ENCODE data around the gene RPS6KA2.

Gene RPS6KA2

DNA sequence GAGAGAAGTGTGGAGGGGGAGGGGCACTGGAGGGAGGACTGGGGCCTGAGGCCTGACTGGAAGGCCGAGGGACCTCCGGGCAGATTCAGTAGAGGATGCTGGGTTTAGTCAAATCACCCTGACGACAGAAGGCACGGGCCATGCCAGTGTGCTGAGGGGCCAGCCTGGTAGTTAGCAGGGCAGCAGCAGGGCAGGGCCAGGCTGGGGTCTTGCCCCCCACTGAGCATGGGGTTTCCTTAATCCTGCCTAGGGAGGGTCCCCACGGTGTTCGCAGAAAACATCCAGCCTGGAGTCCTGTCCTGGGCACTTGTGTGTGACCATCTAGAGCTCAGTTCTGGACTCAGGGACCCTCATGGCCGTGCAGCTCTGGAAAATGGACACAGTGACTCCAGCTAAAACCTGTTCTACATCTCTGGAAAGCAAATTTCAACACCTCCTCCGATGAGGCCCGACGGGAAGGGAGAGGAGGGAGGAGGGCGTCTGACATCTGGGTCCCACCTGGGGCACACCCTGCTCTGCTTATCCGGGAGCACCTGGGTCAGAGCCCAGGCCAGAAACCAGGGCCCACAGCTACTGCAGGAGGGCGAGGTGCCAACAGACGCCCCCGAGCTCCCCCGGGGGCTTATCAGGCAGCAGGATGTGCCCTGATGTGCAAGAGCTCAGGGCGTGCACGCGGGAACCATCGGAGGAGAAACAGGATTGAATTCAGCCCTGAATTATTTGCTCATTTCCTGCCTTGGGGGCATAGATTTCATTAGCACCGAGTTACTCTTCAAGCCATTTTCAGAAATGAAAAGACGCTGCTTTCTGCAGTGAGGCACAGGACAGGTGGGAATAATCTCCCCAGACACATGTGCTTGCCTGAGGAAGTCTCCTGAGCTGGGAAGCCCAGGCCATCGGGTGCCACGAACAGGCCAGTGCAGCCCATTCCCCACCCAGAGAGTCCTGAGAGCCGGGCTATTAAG, 166.3 kb downstream of the RPS6KA2 start:
- H3K4me1 Mint-ChIP-seq: no peaks in the 10 kb centered on the region
- H3K27ac Mint-ChIP-seq: no peak overlapping the region
- no peak overlapping the region for H3K4me3 Mint-ChIP-seq
- CTCF ChIA-PET: no interaction called here
- H3K9me3 Mint-ChIP-seq: no peaks in the 10 kb centered on the region
- DNase-seq: no peak
- no peaks in the 10 kb centered on the region for H3K27me3 Mint-ChIP-seq
- no peaks in the 10 kb centered on the region for H3K36me3 Mint-ChIP-seq

- Mint-ChIP-seq H3K27ac (no peak overlapping the region), H3K9me3 (no peaks in the 10 kb centered on the region), H3K36me3 (no peaks in the 10 kb centered on the region), H3K4me3 (no peak overlapping the region), H3K27me3 (no peaks in the 10 kb centered on the region), H3K4me1 (no peaks in the 10 kb centered on the region)
- CTCF ChIA-PET: no interaction called here
- DNase-seq: no peak
These were observed 167.1 kb downstream of the RPS6KA2 start for GRCh38 chr6:166459906-166460305.

- no peak for DNase-seq
- no peak overlapping the region for H3K27ac Mint-ChIP-seq
- no peaks in the 10 kb centered on the region for H3K27me3 Mint-ChIP-seq
These were observed 167.8 kb downstream of the RPS6KA2 start for GRCh38 chr6:166459272-166459671.

DNA sequence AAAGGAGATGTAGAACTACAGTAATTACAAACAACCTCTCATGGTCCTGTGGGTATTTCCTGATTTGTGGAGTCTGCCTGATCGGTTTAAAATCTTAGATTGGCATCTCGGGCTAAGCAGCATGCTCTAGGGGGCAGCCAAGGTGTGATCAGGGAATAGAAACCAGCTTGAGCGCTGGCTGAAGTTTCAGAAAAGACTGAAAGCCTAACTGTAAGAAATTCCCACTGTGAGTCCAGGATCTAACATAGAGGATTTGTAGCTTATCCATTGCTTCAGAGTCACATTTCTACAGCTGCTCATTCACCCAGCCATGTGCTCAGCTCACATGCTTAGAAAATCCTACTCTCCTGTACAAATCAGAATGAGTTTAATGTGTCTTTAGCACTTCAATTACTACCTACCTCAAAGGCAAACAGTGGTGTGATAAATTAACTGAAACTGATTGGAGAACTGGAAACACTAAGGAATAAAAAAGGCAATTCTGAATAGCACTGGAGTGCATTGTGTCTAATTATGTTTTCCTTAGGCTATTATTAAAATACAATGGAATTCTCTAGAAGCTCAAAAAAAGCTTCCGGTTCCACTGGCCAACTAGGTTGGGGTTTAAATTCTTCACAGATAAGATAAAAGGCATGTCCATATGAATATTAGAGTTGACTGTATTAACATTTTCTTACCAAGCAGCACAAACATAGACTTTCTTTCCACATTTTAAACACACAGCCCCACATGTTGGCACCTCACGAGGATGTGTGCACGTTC, 170.5 kb downstream of the RPS6KA2 start:
- no peak overlapping the region for H3K27ac Mint-ChIP-seq
- H3K4me3 Mint-ChIP-seq: no peak overlapping the region
- no peaks in the 10 kb centered on the region for H3K36me3 Mint-ChIP-seq
- no peaks in the 10 kb centered on the region for H3K9me3 Mint-ChIP-seq
- H3K27me3 Mint-ChIP-seq: no peaks in the 10 kb centered on the region
- no peaks in the 10 kb centered on the region for H3K4me1 Mint-ChIP-seq
- no peak for DNase-seq
- CTCF ChIA-PET: interaction anchor here (1.0 to 1.1 kb wide), 2 partner anchors 12 to 25 kb away, joined by 3 read pairs; no protein-coding TSS in a partner anchor

More at GRCh38 chr6:166459272-166459671, 167.8 kb downstream of the RPS6KA2 start:
- H3K36me3 Mint-ChIP-seq: no peaks in the 10 kb centered on the region
- H3K4me1 Mint-ChIP-seq: no peaks in the 10 kb centered on the region
- CTCF ChIA-PET: no interaction called here
- H3K9me3 Mint-ChIP-seq: no peaks in the 10 kb centered on the region
- no peak overlapping the region for H3K4me3 Mint-ChIP-seq

DNA sequence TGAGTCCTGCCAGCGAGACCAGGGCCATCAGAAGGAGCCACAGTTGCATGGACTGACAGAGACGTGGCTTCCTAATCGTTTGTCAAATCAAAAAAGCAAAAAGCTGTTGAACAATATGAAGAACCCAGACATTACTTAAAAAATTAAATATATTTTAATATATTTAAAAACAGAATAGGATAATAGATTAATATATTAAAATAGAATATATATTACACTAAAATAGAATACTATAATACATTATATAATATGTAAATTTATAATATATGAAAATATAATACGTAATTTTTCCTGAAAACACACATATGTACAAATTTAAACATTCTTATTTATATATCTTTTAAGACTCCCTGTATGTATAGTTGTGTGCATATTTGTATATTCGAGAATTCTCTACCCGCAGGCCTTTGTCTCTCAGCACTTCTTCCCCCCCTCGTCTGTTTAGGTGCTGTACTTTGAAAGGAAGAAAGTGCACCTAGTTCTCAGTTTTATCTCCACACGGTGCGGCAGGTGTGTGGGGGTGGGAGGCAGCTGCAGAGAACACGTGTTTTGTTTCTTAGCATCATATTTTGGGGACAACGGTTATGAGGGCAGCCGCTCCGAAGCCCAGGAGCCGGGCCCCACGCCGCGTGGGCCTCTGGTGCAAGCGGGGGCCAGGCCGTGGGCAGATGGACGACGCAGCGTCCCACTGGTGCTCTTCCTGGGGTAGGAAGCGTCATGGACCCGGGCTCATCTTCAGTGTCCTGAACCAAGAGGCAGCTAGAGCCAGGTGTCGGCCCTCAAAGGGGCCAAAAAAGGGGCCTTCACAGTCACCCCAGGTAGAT, 172.1 kb downstream of the RPS6KA2 start:
- no peak overlapping the region for H3K27ac Mint-ChIP-seq
- no peaks in the 10 kb centered on the region for H3K36me3 Mint-ChIP-seq
- H3K4me3 Mint-ChIP-seq: no peak overlapping the region
- no peaks in the 10 kb centered on the region for H3K9me3 Mint-ChIP-seq
- CTCF ChIA-PET: no interaction called here
- H3K27me3 Mint-ChIP-seq: peaks cover 3% of the 10 kb centered on the region
- DNase-seq: no peak
- H3K4me1 Mint-ChIP-seq: no peaks in the 10 kb centered on the region

GRCh38 chr6:166453651-166454050, 173.4 kb downstream of the RPS6KA2 start:
- Mint-ChIP-seq H3K27ac (no peak overlapping the region), H3K4me3 (no peak overlapping the region), H3K4me1 (no peaks in the 10 kb centered on the region), H3K36me3 (no peaks in the 10 kb centered on the region), H3K9me3 (no peaks in the 10 kb centered on the region), H3K27me3 (peaks cover 3% of the 10 kb centered on the region)
- CTCF ChIA-PET: no interaction called here
- no peak for DNase-seq

GRCh38 chr6:166450167-166450873, 176.7 kb downstream of the RPS6KA2 start:
- DNase-seq: no peak
- CTCF ChIA-PET: no interaction called here
- H3K36me3 Mint-ChIP-seq: no peaks in the 10 kb centered on the region
- peaks cover 3% of the 10 kb centered on the region for H3K27me3 Mint-ChIP-seq
- no peaks in the 10 kb centered on the region for H3K4me1 Mint-ChIP-seq
- H3K27ac Mint-ChIP-seq: no peak overlapping the region
- H3K4me3 Mint-ChIP-seq: no peak overlapping the region
- H3K9me3 Mint-ChIP-seq: no peaks in the 10 kb centered on the region

GRCh38 chr6:166449641-166450040, 177.4 kb downstream of the RPS6KA2 start:
- no peak overlapping the region for H3K4me3 Mint-ChIP-seq
- no peaks in the 10 kb centered on the region for H3K4me1 Mint-ChIP-seq
- H3K27me3 Mint-ChIP-seq: peaks cover 3% of the 10 kb centered on the region
- no peak for DNase-seq
- CTCF ChIA-PET: no interaction called here
- no peaks in the 10 kb centered on the region for H3K9me3 Mint-ChIP-seq
- no peak overlapping the region for H3K27ac Mint-ChIP-seq
- no peaks in the 10 kb centered on the region for H3K36me3 Mint-ChIP-seq

- Mint-ChIP-seq H3K36me3 (no peaks in the 10 kb centered on the region), H3K4me3 (no peak overlapping the region), H3K9me3 (no peaks in the 10 kb centered on the region), H3K4me1 (no peaks in the 10 kb centered on the region), H3K27ac (no peak overlapping the region), H3K27me3 (peaks cover 3% of the 10 kb centered on the region)
- CTCF ChIA-PET: interaction anchor here (1.4 kb wide), 1 partner anchor 9 kb away, joined by 3 read pairs; no protein-coding TSS in a partner anchor
- no peak for DNase-seq
These were observed 178.0 kb downstream of the RPS6KA2 start for GRCh38 chr6:166449036-166449435.

DNA sequence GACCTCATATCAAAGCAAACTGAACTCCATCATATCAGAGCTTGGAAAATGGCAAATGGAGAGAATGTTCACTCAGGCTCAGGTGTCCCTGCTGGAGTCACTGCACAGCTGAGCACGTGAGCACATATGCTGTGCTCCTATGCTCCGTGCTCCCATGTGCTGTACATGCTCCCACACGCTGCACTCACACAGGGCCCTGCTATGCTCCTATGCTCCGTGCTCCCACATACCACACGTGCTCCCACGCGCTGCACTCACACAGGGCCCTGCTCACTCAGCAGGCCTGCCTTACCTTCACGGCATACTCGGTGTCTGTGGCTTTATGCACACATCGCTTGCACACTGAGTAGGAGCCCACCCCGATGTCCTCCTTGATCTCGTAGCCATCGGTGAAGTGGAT, 178.6 kb downstream of the RPS6KA2 start:
- H3K36me3 Mint-ChIP-seq: no peaks in the 10 kb centered on the region
- no peak overlapping the region for H3K4me3 Mint-ChIP-seq
- DNase-seq: no peak
- no peaks in the 10 kb centered on the region for H3K9me3 Mint-ChIP-seq
- CTCF ChIA-PET: interaction anchor here (1.4 kb wide), 1 partner anchor 9 kb away, joined by 3 read pairs; no protein-coding TSS in a partner anchor
- H3K4me1 Mint-ChIP-seq: no peaks in the 10 kb centered on the region
- H3K27ac Mint-ChIP-seq: no peak overlapping the region
- peaks cover 3% of the 10 kb centered on the region for H3K27me3 Mint-ChIP-seq

DNA sequence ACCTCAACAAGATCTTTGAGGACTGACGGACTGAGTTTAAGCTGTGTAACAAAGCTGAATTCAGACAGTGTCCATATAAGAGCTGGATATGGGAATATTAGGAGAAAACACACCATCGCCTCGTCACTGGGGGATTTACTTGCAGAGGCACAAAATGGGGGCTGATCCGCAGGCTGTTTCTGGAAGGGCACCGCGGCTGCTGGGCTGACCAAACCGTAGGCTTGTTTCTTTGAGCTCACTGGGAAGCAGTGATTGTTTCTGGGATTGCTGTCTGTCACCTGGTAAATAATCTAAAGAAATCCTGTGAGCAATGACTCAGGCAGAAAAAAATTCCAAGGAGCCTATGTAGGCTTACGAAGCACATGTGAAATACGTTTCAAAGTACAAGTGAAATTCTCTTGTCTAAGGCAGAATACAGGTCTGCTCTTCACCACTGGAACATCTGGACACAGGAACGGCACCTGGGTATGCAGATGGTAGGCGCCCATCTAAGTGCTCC, 180.4 kb downstream of the RPS6KA2 start:
- Mint-ChIP-seq H3K36me3 (no peaks in the 10 kb centered on the region), H3K27me3 (peaks cover 9% of the 10 kb centered on the region), H3K4me1 (no peaks in the 10 kb centered on the region), H3K27ac (no peak overlapping the region), H3K9me3 (no peaks in the 10 kb centered on the region), H3K4me3 (no peak overlapping the region)
- no peak for DNase-seq
- CTCF ChIA-PET: interaction anchor here (1.2 kb wide), 1 partner anchor 11 kb away, joined by 4 read pairs; no protein-coding TSS in a partner anchor

DNA sequence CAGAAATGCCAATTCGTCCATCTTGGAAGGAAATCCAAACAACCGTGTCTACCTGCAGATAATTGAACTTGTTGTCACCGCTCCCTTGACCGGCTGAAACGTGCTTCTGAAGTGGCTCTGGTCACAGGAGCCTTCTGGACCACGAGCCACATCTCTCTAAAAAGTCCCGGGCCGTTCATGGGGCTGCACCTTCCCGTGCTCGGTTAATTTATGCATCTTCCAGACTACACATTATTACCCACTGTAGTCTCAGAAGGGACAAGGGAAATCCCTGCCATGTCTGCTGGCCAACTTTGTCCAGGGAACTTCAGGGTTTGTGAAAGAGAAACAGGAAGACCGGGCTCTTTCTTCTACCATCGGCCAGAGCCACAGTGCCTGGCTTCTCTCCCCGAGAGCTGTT, 180.9 kb downstream of the RPS6KA2 start:
- peaks cover under 1% of the 10 kb centered on the region for H3K4me1 Mint-ChIP-seq
- H3K4me3 Mint-ChIP-seq: no peak overlapping the region
- DNase-seq: no peak
- peaks cover 14% of the 10 kb centered on the region for H3K27me3 Mint-ChIP-seq
- no peak overlapping the region for H3K27ac Mint-ChIP-seq
- no peaks in the 10 kb centered on the region for H3K36me3 Mint-ChIP-seq
- no peaks in the 10 kb centered on the region for H3K9me3 Mint-ChIP-seq
- CTCF ChIA-PET: interaction anchor here (1.2 kb wide), 1 partner anchor 10 kb away, joined by 4 read pairs; no protein-coding TSS in a partner anchor

- Mint-ChIP-seq H3K9me3 (no peaks in the 10 kb centered on the region), H3K27ac (no peak overlapping the region), H3K27me3 (peaks cover 25% of the 10 kb centered on the region), H3K4me1 (peaks cover 11% of the 10 kb centered on the region), H3K36me3 (no peaks in the 10 kb centered on the region), H3K4me3 (no peak overlapping the region)
- DNase-seq: no peak
- CTCF ChIA-PET: interaction anchor here (1.0 to 1.2 kb wide), 2 partner anchors 9 to 12 kb away, joined by 3 read pairs; no protein-coding TSS in a partner anchor
These were observed 182.6 kb downstream of the RPS6KA2 start for GRCh38 chr6:166444446-166444845.
